Body of pancreas (tissue), 4 donors: ENCODE measurements around the gene NDST3. TPM values are rescaled to one million over a fixed set of nuclear protein-coding genes. Genes with fewer than 3 reads are reported as not detected.

Source experiments
- ATAC-seq: fragments of 150-250 bp; one replicate; pipeline ENCODE4 v1.9.1; 2016
- DNase-seq, 4 donors: peaks; one replicate each; pipeline ENCODE4 v3.0.0-alpha.2; 2019
- H3K27ac ChIP-seq, 4 donors: fragments of 200-600 bp; sonication (generic); 1 replicate in 3 of 4; 2 replicates in 1 of 4; pipeline versions ENCODE4 v1.5.1 to v1.6.1; 2016 to 2019; ENCODE audit warnings: mild to moderate bottlenecking in 1 of 4, mixed read lengths in 1 of 4, moderate library complexity in 1 of 4
- H3K27me3 ChIP-seq, 2 donors: fragments of 200-600 bp; sonication (generic); one replicate each; pipeline ENCODE4 v1.6.0; 2016; ENCODE audit warnings: mild to moderate bottlenecking in 1 of 2
- H3K36me3 ChIP-seq, 2 donors: fragments of 200-600 bp; sonication (generic); replicated peaks in 1 of 2; 2 replicates each; pipeline ENCODE4 v1.5.1; 2016; ENCODE audit warnings: low read depth in 2 of 2; ENCODE audit not compliant: insufficient read depth in 1 of 2
- H3K4me1 ChIP-seq: fragments of 200-600 bp; sonication (generic); one replicate; pipeline ENCODE4 v1.6.0; 2016
- H3K4me3 ChIP-seq, 2 donors: fragments of 200-600 bp; sonication (generic); 1 replicate in 1 of 2; 2 replicates in 1 of 2; pipeline ENCODE4 v1.5.1; 2016 to 2019
- H3K9me3 ChIP-seq, 3 donors: fragments of 200-600 bp; sonication (generic); 1 replicate in 2 of 3; 2 replicates in 1 of 3; pipeline ENCODE4 v1.5.1; 2016
- POLR2A ChIP-seq, 3 donors: fragments of 450-650 bp; IDR thresholded peaks; one replicate each; pipeline ENCODE4 v1.6.1; 2016; ENCODE audit warnings: antibody characterized with exemption in 3 of 3, mild to moderate bottlenecking in 2 of 3
- WGBS, 2 donors: methylation state at CpG; one replicate each; pipeline ENCODE4 v1.1.5; 2017; 5-methylcytosine and 5-hydroxymethylcytosine counted together
- intact Hi-C: fragments of 100-400 bp; cut with DNase I; formaldehyde crosslinking; loops from one replicate; pipeline ENCODE4 v1.15.1; 2023
- total RNA-seq, 2 donors: library from RNA; depleted of rRNA; stranded (reverse); fragments of >200 nt; gene quantifications; one replicate each; pipeline ENCODE4 v1.1.0, GENCODE V29; 2016
- TF ChIP-seq, protein P1 (sequence below), 7 experiments: fragments of 450-650 bp in 4 of 7; fragments of 200-600 bp in 3 of 7; sonication (generic) in 3 of 7; IDR thresholded peaks; one replicate each; pipeline ENCODE4 v1.5.1; 2016 to 2019; ENCODE audit warnings: antibody characterized with exemption in 7 of 7

NDST3 gene
- total RNA-seq: not detected

DNA sequence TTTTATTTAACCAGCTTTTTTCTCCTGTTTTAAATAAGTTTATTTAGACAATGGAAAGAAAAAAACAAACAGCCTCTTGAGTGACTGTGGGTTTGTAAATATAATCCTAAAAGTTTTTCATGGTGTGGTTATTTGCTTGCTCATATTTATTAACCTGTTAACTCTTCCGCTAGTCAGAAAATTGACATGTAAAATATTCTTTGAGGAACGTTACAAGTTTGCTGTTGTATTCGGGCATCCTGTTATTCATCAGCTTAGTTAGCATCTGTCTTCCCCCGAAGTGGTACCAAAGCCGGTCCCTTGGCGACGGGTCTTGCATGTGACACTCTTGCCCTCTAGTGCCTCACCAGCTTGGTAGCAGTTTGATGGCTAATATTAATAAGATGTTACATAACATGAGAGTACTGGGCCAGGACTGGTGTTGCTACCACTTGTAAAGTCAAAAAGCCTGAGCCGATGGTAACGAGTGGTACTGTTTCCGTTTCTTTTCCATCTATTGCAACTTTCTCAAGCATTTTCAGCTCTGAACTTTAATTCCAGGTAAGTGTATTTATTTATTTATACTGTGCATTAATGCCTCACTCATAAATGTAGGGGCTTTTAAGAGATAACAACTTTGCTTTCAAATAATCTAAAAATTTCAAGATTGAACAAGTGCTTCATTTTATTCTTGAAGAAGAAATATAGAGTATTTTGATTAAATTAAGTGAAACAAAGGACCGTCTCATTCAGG lies at the start of gene NDST3:
Gene NDST3, plus strand, starts transcription at position 434 of the 733 bp plus-strand sequence. CDS start 19,425 bp downstream, outside the sequence.
- H3K9me3 ChIP-seq: no peaks in the 10 kb centered on the region
- WGBS, 2 donors: 15 to 16% methylated on average over 11 of the region's 11 CpGs
- DNase-seq: peak; percentile 45 to 68 (median 56)
- no peak within 1 kb of the TSS for H3K27ac ChIP-seq
- intact Hi-C loops: no loop called here
- no peak within 1 kb of the TSS for H3K4me3 ChIP-seq
- H3K36me3 ChIP-seq: no peaks in the 10 kb centered on the region
- peaks cover 6% of the 10 kb centered on the region for H3K4me1 ChIP-seq
- peak; percentile 73 for ATAC-seq
- no peak for TF ChIP-seq POLR2A (IDR thresholded peaks at IDR 0.05)
- TF ChIP-seq, protein P1, sequence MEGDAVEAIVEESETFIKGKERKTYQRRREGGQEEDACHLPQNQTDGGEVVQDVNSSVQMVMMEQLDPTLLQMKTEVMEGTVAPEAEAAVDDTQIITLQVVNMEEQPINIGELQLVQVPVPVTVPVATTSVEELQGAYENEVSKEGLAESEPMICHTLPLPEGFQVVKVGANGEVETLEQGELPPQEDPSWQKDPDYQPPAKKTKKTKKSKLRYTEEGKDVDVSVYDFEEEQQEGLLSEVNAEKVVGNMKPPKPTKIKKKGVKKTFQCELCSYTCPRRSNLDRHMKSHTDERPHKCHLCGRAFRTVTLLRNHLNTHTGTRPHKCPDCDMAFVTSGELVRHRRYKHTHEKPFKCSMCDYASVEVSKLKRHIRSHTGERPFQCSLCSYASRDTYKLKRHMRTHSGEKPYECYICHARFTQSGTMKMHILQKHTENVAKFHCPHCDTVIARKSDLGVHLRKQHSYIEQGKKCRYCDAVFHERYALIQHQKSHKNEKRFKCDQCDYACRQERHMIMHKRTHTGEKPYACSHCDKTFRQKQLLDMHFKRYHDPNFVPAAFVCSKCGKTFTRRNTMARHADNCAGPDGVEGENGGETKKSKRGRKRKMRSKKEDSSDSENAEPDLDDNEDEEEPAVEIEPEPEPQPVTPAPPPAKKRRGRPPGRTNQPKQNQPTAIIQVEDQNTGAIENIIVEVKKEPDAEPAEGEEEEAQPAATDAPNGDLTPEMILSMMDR (IDR thresholded peaks at IDR 0.05): peak in 5 of 7 experiments; percentile 23 to 47 (median 41)
- no peaks in the 10 kb centered on the region for H3K27me3 ChIP-seq

DNA sequence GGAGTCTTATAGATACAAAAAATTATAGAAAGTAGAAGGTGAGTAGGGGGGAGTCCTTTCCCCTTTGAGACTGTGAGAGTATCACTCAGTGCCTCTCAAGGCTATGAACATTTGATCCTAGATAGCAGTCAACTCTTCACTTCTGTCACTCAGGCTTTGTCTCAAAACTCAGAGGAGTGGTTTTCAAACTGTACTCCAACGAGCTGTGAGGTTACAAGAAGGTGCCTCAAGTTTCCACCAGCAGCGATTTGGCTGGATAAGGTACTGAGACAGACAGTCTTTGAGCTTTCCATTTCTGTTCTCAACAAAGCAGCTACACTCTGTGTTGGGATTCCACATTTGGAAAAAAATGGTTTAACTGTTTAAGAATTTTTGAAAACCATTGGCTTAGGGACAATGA lies 48.0 kb upstream of the NDST3 start:
- H3K9me3 ChIP-seq: no peaks in the 10 kb centered on the region
- no peaks in the 10 kb centered on the region for H3K27me3 ChIP-seq
- H3K27ac ChIP-seq: no peak overlapping the region
- DNase-seq (no peak), ATAC-seq (no peak)
- intact Hi-C loops: no loop called here
- no peak overlapping the region for H3K4me3 ChIP-seq
- TF ChIP-seq, protein P1 (IDR thresholded peaks at IDR 0.05): no peak
- no peak for TF ChIP-seq POLR2A (IDR thresholded peaks at IDR 0.05)
- 44 to 56% methylated on average over 2 of the region's 2 CpGs for WGBS, 2 donors
- H3K4me1 ChIP-seq: no peaks in the 10 kb centered on the region
- no peaks in the 10 kb centered on the region for H3K36me3 ChIP-seq

DNA sequence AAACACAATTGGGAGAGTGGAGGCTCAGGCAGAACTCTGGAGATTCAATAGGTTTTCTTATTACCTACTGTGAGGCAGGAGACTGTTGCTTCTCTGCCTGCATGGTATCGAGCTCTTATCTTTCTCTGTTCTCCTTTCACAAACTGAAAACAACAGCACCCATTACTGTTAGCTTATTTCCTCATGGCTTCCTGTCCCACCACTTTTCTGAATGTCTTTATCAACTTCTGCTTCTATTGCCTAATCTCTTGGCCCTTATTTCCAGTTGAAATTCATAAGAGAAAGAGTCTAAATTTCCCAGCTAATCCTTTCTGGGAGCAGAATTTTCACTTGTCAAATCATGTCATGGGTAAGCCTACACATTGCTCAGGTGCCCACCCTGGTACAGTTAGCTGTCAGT lies 46.8 kb upstream of the NDST3 start:
- H3K36me3 ChIP-seq: no peaks in the 10 kb centered on the region
- H3K9me3 ChIP-seq: no peaks in the 10 kb centered on the region
- no peaks in the 10 kb centered on the region for H3K4me1 ChIP-seq
- WGBS, 2 donors: 3 to 38% methylated on average over 1 of the region's 1 CpG
- ATAC-seq (no peak), DNase-seq (no peak)
- H3K27me3 ChIP-seq: no peaks in the 10 kb centered on the region
- TF ChIP-seq POLR2A (IDR thresholded peaks at IDR 0.05): no peak
- TF ChIP-seq, protein P1 (IDR thresholded peaks at IDR 0.05): no peak
- no peak overlapping the region for H3K27ac ChIP-seq
- intact Hi-C loops: no loop called here
- H3K4me3 ChIP-seq: no peak overlapping the region

DNA sequence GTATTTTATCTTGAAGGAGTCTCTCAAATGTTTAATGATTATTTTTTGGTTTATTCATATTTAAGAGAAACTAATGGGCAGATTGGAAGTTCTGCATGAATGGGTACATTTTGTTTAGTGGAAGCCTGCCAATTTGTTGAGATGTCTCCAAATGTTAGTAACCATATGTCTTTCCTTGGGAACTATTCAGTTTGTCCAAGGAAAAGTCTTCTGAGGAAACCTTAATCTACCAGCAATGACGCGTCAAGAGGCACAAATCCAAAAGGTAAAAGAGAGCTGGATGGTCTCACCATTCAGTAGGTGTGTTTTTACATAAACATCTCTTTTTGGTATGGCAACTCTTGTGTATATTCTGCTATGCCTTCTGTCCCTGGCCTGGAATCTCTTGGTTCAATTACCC lies 37.4 kb upstream of the NDST3 start:
- intact Hi-C loops: no loop called here

More for the DNA sequence above, 37.4 kb upstream of the NDST3 start:
- Histone ChIP-seq H3K9me3 (no peaks in the 10 kb centered on the region), H3K36me3 (no peaks in the 10 kb centered on the region), H3K4me3 (no peak overlapping the region), H3K27me3 (no peaks in the 10 kb centered on the region), H3K27ac (no peak overlapping the region), H3K4me1 (no peaks in the 10 kb centered on the region)
- TF ChIP-seq POLR2A (IDR thresholded peaks at IDR 0.05): no peak
- TF ChIP-seq, protein P1 (IDR thresholded peaks at IDR 0.05): no peak
- 93 to 94% methylated on average over 2 of the region's 2 CpGs for WGBS, 2 donors
- no peak for DNase-seq
- ATAC-seq: no peak
